GM18520 (cell line): Measurements from ENCODE around the gene ATXN10.

ENCODE experiments used
- ATAC-seq: cut with Tn5 transposase; IDR thresholded peaks from one replicate; pipeline ENCODE4 v1.9.1; 2021; ENCODE audit not compliant: unreplicated experiment

Gene ATXN10

GRCh38 chr22:45752036-45752435 lies 80.4 kb downstream of the ATXN10 start:
- ATAC-seq = no peak

- ATAC-seq = no peak
These were observed 83.2 kb downstream of the ATXN10 start for GRCh38 chr22:45754822-45755221.

- ATAC-seq = no peak
These were observed 84.9 kb downstream of the ATXN10 start for GRCh38 chr22:45756558-45756957.

- no peak for ATAC-seq
These were observed 85.4 kb downstream of the ATXN10 start for GRCh38 chr22:45757068-45757467.

- no peak for ATAC-seq
These were observed 86.3 kb downstream of the ATXN10 start for GRCh38 chr22:45757936-45758335.

DNA sequence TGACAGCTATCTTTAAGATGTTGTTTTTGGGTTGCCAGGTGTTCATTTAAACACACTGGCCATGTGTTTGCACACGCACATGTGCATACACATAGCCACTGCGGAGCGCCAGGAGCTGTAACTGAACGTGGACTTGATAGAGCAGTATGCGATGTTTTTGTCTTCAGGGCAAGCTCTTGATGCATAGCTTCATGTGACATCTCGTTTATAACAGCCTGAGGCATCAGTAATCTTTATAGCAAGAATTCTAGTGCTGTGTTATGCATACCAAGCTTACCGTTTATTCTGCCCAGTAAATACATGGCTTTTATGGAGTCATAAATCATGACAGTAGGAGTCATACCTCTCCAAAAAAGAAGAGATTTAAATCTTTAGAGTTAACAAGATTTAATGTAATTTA lies 87.0 kb downstream of the ATXN10 start:
- no peak for ATAC-seq

GRCh38 chr22:45760682-45761081 lies 89.0 kb downstream of the ATXN10 start:
- no peak for ATAC-seq

- no peak for ATAC-seq
These were observed 91.1 kb downstream of the ATXN10 start for GRCh38 chr22:45762545-45763235.

- ATAC-seq = no peak
These were observed 91.6 kb downstream of the ATXN10 start for GRCh38 chr22:45763236-45763624.

DNA sequence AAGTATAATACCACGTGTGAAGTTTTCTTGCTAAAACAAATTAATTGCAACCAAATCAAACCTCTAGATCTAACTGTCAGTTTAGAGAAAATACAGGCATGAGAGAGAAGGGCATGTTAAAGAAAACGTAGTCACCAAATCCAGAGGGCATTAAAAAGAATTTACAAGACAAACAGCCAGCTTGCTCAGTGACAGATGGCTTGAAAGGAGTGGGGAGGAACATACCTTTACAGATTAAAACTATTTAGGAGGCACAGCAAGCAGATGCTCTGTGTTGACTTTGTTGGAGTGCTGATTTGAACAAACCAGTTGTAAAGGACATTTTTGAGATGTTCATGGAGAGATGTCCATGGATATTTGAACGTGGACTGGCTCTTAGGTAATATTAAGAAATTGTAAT lies 96.9 kb downstream of the ATXN10 start:
- ATAC-seq = no peak

DNA sequence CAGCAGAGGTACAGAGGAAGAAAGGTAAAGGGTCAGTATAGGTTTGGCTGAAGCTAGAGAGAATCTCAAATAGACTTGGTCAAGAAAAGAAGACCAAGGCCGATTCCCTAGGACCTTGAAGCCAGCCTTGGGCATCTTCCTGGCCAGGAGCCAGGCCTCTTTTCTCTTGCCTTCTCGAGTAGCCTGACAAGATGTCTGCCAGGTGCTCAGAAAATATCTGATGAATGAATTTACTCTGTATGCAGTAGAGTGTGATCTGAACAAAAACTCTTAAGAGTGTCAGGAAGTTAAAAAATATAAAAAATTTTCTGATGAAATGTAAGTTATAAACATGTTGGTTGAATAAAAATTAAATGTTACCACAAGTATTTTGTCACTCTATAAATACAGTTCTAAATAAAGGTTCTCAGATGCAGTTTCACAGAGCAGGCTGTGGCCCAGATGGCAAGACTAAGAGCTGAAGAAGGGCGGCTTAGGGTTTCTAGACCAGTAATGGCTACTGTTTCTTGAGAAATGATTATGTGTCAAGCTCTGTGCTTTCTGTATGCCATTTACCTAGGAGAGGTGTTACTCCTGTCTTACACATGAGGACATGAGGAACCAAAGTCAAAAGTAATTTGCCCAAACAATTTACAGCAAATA lies 98.1 kb downstream of the ATXN10 start:
- no peak for ATAC-seq

- no peak for ATAC-seq
These were observed 98.9 kb downstream of the ATXN10 start for GRCh38 chr22:45770506-45770905.

GRCh38 chr22:45771057-45771456 lies 99.4 kb downstream of the ATXN10 start:
- ATAC-seq = no peak

GRCh38 chr22:45771711-45772110 lies 100.1 kb downstream of the ATXN10 start:
- ATAC-seq = no peak

GRCh38 chr22:45772743-45773142 lies 101.1 kb downstream of the ATXN10 start:
- ATAC-seq = no peak

GRCh38 chr22:45774001-45774670 lies 102.5 kb downstream of the ATXN10 start:
- ATAC-seq = no peak

GRCh38 chr22:45775062-45775461 lies 103.4 kb downstream of the ATXN10 start:
- no peak for ATAC-seq

- peak; percentile 78 for ATAC-seq
These were observed 104.1 kb downstream of the ATXN10 start for GRCh38 chr22:45775569-45776312.

GRCh38 chr22:45776313-45776585 lies 104.6 kb downstream of the ATXN10 start:
- no peak for ATAC-seq

- no peak for ATAC-seq
These were observed 105.6 kb downstream of the ATXN10 start for GRCh38 chr22:45777046-45777851.

DNA sequence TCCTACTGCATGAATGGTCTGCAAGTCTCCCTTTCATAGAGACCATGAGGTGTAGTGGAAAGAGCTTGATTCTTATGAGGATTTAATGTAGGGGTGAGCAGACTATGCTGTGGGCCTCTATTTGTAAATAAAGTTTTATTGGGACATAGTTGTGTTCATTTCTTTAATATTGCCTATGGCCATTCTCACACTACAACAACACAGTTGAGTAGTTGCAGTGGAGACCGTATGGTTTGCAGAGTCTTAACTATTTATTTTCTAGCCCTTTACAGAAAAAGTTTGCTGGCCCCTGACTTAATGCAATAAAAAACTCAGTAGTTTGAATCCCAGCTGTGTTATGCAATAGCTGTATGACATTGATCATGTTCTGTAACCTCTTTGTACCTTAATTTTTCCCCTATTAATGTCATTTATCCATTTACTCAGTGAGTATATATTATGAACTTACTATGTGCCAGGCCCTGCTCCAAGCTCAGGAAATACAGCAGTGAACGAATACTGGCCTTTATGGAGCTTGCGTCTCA lies 106.3 kb downstream of the ATXN10 start:
- no peak for ATAC-seq
